SJSA1 (cell line): ENCODE measurements around the gene HTT. TPM values are rescaled to one million over a fixed set of nuclear protein-coding genes. Genes with fewer than 3 reads are reported as not detected.

Experiments
- DNase-seq, 2 experiments: peaks; one replicate each; pipeline ENCODE4 v3.0.0-alpha.2; 2015 to 2020; ENCODE audit warnings: low spot score in 2 of 2, low read depth in 1 of 2
- H3K27ac ChIP-seq: fragments of 250-450 bp; sonication (Bioruptor Pico); 2 replicates; pipeline ENCODE4 v1.5.1; 2020; ENCODE audit warnings: mild to moderate bottlenecking, moderate library complexity
- H3K27me3 ChIP-seq: fragments of 250-450 bp; sonication (Bioruptor Pico); replicated peaks from 2 replicates; pipeline ENCODE4 v1.5.1; 2020; ENCODE audit warnings: mild to moderate bottlenecking, moderate library complexity
- H3K36me3 ChIP-seq: fragments of 250-450 bp; sonication (Bioruptor Pico); 2 replicates; pipeline ENCODE4 v1.5.1; 2020; ENCODE audit warnings: mild to moderate bottlenecking
- H3K4me1 ChIP-seq: fragments of 250-450 bp; sonication (Bioruptor Pico); replicated peaks from 2 replicates; pipeline ENCODE4 v1.6.1; 2021; ENCODE audit warnings: mild to moderate bottlenecking
- H3K4me3 ChIP-seq: fragments of 250-450 bp; sonication (Bioruptor Pico); 2 replicates; pipeline ENCODE4 v1.5.1; 2020; ENCODE audit warnings: mild to moderate bottlenecking
- H3K9me3 ChIP-seq: fragments of 250-450 bp; sonication (Bioruptor Pico); replicated peaks from 2 replicates; pipeline ENCODE4 v1.5.1; 2020; ENCODE audit warnings: mild to moderate bottlenecking
- total RNA-seq: library from RNA; depleted of rRNA; stranded (reverse); fragments of >200 nt; shearing (Covaris generic); gene quantifications from 2 replicates; pipeline ENCODE4 v1.2.3, GENCODE V29; 2014

HTT gene
- total RNA-seq, 1 experiment from 2014 or later = 12.6 TPM

DNA sequence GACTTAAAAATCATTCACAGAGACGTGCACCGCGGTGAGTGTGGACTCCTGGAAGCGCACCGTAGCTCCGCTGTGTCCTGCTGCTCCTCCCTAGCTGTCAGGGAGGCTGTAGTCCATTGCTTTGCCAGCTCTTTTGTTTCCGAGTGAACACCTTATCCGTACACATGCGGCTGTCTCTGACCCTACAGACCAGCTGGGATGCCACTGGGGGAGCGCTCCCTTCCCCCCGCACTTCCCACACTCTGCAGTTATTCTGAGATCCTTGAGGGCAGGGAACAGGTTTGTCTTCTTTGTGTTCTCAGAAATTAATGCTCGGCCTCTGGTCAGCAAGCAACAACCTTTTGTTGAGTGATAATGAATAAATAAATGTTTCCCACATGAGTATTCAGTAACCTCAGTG is 140.8 kb downstream of the HTT start:
- peaks cover 3% of the 10 kb centered on the region; the same call in 1 of the 2 replicates for H3K36me3 ChIP-seq
- no peak for DNase-seq
- H3K4me3 ChIP-seq = no peak overlapping the region
- H3K27ac ChIP-seq = no peak overlapping the region
- no peaks in the 10 kb centered on the region for H3K9me3 ChIP-seq
- H3K27me3 ChIP-seq = no peaks in the 10 kb centered on the region
- no peaks in the 10 kb centered on the region for H3K4me1 ChIP-seq

DNA sequence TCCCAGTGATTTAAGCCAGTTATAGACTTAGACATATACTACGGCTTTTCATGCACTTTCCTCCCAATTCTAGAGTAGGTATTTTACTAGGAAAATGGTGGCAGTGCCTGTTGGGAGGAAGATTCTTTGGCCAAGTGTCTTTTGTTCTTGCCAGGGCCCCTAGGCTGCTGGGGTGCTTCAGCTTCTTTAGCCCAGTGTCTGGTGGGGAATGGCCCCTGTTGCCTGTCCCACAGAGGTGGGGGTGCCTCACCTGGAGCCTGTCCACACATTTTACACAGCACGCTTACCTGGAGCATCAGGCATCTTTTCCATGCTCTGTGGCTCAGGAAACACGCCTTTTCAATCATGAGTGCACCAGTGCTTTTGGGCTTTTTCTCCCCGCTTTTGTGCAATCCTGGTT is 141.3 kb downstream of the HTT start:
- Histone ChIP-seq H3K36me3 (peaks cover 3% of the 10 kb centered on the region; the same call in 1 of the 2 replicates), H3K4me1 (no peaks in the 10 kb centered on the region), H3K9me3 (no peaks in the 10 kb centered on the region)

DNA sequence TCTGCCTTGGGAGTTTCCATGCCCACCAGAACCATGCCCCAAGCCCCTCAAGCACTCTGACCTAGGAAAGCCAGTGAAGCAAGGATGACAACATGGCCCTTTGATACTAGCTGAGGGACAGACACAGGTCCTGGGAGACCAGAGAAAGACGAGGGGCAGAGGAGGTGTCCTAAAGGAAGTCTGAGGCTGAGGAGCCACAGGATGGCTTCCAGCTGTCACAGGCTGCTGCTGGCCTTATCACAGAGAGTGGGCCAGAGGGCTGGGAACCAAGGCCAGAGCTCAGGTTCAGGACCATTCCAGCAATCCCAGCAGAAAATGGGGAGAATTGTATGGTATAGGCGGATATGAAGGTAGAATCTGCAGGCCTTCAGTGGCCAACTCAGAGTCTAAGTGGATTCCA is 142.8 kb downstream of the HTT start:
- Histone ChIP-seq H3K9me3 (no peaks in the 10 kb centered on the region), H3K36me3 (peaks cover 3% of the 10 kb centered on the region; the same call in 1 of the 2 replicates), H3K4me1 (no peaks in the 10 kb centered on the region), H3K4me3 (no peak overlapping the region), H3K27ac (no peak overlapping the region), H3K27me3 (no peaks in the 10 kb centered on the region)
- no peak for DNase-seq

More for the DNA sequence above, 141.3 kb downstream of the HTT start:
- Histone ChIP-seq H3K27ac (no peak overlapping the region), H3K27me3 (no peaks in the 10 kb centered on the region), H3K4me3 (no peak overlapping the region)
- DNase-seq = no peak

DNA sequence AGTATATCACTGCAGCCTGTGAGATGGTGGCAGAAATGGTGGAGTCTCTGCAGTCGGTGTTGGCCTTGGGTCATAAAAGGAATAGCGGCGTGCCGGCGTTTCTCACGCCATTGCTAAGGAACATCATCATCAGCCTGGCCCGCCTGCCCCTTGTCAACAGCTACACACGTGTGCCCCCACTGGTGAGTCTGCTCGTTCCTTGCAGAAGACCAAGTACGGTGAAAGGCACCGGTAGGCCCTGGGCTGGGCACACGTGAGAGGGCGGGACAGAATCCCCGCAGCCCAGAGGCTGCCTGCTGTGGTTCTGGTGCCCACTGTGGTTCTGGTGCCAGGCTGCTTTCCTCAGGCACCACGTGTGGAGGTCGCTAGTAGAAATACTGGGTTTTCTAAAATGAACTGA is 143.3 kb downstream of the HTT start:
- H3K9me3 ChIP-seq = no peaks in the 10 kb centered on the region
- DNase-seq = no peak
- H3K27ac ChIP-seq = no peak overlapping the region
- no peaks in the 10 kb centered on the region for H3K27me3 ChIP-seq
- H3K4me1 ChIP-seq = no peaks in the 10 kb centered on the region
- peaks cover 3% of the 10 kb centered on the region; the same call in 1 of the 2 replicates for H3K36me3 ChIP-seq
- no peak overlapping the region for H3K4me3 ChIP-seq

DNA sequence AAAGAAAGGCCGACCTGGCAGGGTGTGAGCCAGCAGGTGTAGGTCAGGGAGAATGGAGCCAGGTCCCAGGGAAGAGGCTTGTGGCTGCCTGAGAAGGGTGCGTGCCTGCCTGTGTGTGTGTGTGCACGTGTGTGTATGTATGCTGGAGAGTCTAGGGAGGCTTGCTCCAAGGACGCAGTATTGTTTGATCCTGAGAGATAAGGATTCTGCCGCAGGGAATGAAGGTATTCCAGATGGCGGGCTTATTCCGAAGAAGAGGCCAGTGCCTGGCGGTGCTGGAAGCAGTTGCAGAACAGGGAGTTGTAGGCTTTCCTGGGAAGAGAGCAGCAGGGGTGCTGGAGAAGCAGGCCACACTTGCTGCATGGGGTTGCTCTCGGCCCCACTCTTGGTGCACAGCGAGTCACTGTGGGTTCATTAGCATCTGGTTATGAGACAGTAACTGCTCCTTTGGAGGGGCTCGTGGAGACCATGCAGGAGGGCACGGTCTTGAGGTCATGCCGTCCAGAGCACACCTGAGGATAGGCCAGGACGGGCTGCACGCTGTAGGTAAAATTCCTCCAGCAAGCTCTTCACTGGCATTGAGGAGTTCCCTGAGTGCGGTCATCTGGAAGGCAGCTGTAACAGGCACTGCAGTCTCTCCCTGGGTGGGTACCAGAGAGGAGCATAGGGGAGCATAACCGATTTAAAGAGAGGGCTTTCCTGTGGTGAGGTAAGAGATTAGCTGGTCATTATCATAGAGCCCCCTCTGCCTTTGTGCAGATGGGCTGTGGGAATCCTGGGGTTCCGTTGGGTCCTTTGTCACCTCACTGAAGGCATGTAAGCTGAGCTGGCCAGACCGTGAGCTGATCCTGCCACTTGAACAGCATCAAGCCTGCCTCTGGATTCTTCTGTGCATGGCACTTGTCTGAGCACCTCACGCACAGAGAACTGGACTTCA is 144.6 kb downstream of the HTT start:
- no peaks in the 10 kb centered on the region for H3K9me3 ChIP-seq
- H3K36me3 ChIP-seq = peaks cover 3% of the 10 kb centered on the region; the same call in 1 of the 2 replicates
- no peaks in the 10 kb centered on the region for H3K4me1 ChIP-seq
- no peak for DNase-seq
- no peak overlapping the region for H3K27ac ChIP-seq
- no peaks in the 10 kb centered on the region for H3K27me3 ChIP-seq
- H3K4me3 ChIP-seq = no peak overlapping the region

DNA sequence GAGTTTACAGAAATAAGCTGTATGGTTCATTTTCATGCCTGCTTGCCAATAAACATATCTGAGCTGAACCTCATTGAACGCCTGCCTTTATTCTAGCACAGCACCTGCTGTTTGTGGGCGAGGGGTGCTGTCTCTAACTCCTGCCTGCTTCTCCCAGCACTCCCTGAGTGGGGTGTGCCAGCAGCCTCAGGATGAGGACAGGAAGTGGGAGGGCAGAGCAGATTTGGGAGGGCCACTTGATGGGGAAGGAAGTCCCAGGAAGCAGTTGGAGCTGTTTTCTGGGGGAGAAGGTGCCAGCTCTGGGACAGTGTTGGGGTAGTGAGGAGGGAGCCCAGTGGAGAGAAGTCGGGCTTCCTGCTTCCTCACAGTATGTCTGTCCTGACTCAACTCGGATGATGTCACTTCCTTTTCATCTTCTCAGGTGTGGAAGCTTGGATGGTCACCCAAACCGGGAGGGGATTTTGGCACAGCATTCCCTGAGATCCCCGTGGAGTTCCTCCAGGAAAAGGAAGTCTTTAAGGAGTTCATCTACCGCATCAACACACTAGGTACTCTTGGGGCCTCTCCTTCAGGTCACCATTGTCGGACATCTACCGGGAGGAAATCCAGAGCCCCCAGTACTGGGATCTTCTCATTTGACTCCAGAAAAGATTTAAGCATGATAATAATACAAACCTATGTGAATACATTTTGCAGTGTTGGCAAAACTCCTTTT is 145.4 kb downstream of the HTT start:
- Histone ChIP-seq H3K36me3 (peaks cover 3% of the 10 kb centered on the region; the same call in 1 of the 2 replicates), H3K9me3 (no peaks in the 10 kb centered on the region), H3K27me3 (no peaks in the 10 kb centered on the region), H3K27ac (no peak overlapping the region), H3K4me3 (no peak overlapping the region), H3K4me1 (no peaks in the 10 kb centered on the region)
- no peak for DNase-seq

DNA sequence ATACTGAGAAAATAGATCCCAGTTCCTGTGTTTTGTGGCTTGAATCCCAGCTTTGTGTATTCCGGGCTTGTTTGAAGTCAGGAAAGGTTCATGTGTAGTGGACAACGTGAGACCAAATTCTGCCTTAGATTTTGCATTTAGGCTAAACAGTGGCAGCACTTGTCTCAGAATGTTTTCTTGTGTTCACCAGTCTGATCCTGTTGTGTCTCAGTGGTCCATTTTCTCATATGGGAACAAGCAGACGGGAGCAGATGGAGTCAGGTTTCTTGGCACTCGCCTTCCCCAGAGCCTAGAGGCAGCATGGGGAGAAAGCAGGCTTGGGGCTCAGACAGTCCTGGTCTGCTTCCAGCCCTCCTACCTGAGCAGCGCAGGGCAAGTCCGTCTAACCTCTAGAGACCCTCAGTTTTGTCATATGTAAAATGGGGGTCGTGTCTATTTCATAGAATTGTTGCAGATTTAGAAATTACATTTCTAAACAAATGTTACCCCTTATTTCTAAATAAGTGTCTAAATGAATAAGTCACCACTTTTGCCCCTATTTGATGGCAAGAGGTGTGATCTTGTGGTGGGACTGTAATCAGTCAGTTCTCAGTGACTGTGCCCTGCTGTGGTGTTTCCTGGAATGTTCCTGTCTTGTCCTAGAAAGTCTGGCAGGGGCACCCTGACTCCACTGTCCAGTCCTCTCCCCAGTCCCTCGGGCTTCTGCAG is 146.1 kb downstream of the HTT start:
- peaks cover 3% of the 10 kb centered on the region; the same call in 1 of the 2 replicates for H3K36me3 ChIP-seq

DNA sequence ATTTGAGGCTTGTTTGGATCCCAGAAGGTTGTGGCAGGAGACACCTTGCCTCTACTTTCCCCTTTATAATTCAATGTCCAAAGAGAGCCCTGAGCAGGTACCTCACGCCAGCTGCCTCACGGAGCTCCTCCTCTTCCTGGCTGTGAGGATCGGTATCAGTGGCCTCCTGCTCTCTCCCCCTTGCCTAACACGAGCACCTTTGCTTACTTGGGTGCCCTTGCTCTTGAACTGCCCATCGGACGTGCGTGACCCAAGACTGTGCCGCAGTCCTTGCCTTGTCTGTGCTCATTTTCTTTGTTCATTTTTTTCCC is 146.7 kb downstream of the HTT start:
- peaks cover 3% of the 10 kb centered on the region; the same call in 1 of the 2 replicates for H3K36me3 ChIP-seq
- no peak for DNase-seq

More for the DNA sequence above, 146.1 kb downstream of the HTT start:
- peaks cover 4% of the 10 kb centered on the region; the same call in 1 of the 2 replicates for H3K4me1 ChIP-seq
- no peak for DNase-seq
- H3K4me3 ChIP-seq = no peak overlapping the region
- H3K27me3 ChIP-seq = no peaks in the 10 kb centered on the region
- H3K9me3 ChIP-seq = no peaks in the 10 kb centered on the region
- H3K27ac ChIP-seq = no peak overlapping the region

DNA sequence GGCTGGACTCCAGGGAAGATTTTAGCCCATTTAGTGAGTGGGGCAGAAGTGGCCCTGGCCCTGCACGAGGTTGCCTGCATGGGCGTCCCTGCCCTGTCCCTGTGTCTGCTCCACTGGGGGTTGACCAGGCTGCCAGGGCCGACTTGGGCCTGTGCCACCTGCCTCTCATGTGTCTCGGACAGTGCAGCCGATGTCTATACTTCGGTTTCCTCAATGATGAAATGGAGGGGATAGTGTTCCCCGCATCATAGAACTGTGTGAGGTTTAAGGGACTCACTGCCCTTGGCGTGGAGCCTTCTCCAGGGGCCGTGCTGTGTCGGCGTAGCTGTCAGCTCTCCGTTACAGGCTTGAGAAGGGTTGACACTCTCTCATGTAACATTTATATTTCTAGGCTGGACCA is 147.5 kb downstream of the HTT start:
- Histone ChIP-seq H3K27me3 (no peaks in the 10 kb centered on the region), H3K27ac (no peak overlapping the region), H3K36me3 (peaks cover 3% of the 10 kb centered on the region; the same call in 1 of the 2 replicates), H3K9me3 (no peaks in the 10 kb centered on the region), H3K4me3 (no peak overlapping the region), H3K4me1 (peaks cover 7% of the 10 kb centered on the region)
- DNase-seq = no peak

More for the DNA sequence above, 146.7 kb downstream of the HTT start:
- Histone ChIP-seq H3K4me3 (no peak overlapping the region), H3K4me1 (peaks cover 7% of the 10 kb centered on the region), H3K27me3 (no peaks in the 10 kb centered on the region), H3K27ac (no peak overlapping the region), H3K9me3 (no peaks in the 10 kb centered on the region)

DNA sequence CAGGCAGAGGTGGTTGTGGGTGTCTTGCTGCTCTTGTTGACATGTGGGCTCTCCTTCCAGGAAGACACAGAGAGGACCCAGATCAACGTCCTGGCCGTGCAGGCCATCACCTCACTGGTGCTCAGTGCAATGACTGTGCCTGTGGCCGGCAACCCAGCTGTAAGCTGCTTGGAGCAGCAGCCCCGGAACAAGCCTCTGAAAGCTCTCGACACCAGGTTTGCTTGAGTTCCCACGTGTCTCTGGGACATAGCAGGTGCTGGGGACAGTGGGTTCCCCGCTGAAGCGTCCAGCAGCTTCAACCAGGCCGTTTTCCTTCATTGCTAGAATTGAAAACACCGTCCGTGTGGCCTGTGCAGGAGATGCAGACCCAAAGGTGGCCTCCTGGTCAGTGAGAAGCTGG is 148.9 kb downstream of the HTT start:
- H3K9me3 ChIP-seq = no peaks in the 10 kb centered on the region
- H3K27ac ChIP-seq = no peak overlapping the region
- DNase-seq = no peak
- H3K4me3 ChIP-seq = no peak overlapping the region
- H3K27me3 ChIP-seq = no peaks in the 10 kb centered on the region
- H3K4me1 ChIP-seq = peaks cover 7% of the 10 kb centered on the region
- peaks cover 3% of the 10 kb centered on the region; the same call in 1 of the 2 replicates for H3K36me3 ChIP-seq

DNA sequence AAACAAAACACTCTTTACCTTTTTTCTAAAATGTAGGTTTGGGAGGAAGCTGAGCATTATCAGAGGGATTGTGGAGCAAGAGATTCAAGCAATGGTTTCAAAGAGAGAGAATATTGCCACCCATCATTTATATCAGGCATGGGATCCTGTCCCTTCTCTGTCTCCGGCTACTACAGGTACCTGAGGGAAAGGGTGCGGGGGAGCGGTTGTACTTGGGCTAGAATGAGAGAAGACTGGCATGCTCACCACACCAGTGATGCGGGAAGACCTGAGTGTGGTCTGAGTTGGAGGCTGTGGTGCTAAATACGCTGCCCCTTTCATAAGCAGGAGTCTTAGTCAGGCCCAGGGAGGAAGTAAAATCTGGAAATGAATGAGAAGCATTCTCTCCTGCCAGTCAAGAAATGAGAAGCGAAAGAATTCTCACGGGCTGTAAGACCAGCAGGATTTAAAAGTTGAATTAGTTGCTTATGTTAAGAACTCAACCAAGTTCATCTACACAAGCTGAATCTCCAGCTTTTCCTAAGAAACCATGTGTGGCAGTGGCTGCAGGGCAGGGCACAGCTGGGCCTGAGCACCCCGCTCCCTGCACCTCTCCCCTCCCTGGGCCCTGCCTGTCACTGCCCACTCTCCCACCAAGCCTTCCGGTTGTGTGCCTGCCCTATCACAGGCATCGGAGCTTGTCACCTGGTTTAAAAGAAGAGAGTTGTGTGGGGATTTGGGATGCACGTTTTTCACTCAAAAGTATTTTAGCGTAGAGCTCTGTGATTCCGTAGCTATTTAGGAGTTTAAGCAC is 149.7 kb downstream of the HTT start:
- no peaks in the 10 kb centered on the region for H3K9me3 ChIP-seq
- H3K27me3 ChIP-seq = no peaks in the 10 kb centered on the region
- H3K36me3 ChIP-seq = peaks cover 4% of the 10 kb centered on the region
- no peak overlapping the region for H3K4me3 ChIP-seq
- DNase-seq = no peak
- peaks cover 7% of the 10 kb centered on the region for H3K4me1 ChIP-seq
- no peak overlapping the region for H3K27ac ChIP-seq

DNA sequence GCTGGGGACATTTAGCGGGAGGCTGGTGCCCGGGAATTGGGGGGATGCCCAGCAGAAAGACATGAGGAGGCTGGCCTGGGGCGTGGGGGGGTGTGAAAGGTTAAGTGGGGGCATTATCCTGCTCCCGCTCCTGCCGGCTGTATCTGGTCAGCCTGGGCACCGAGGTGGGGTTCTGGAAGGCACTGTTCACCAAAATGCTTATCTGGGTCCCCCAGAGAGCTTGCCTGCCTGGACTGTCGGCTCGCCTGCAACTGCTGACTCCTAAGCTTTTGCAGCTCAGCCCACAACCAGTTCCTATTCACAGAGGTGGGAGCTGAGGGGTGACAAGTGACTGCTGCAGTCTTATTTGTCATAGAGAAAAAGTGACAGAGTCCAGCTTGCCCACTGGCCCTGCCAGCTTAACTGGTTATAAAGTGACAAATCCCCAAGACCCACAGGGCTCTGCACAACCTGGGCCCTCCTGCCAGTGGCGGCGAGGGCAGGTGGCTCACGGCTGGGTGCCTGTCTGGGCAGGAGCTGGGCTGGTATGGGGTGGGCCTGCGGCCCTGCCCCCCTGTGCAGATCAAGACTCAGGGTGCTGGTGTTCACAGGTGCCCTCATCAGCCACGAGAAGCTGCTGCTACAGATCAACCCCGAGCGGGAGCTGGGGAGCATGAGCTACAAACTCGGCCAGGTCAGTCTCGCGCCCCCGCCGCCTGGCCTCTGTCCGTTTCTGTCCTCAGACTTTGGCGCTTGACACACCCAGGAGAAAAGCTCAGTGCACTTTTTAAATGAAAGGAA is 150.8 kb downstream of the HTT start:
- DNase-seq = no peak
- Histone ChIP-seq H3K36me3 (peaks cover 11% of the 10 kb centered on the region), H3K4me3 (no peak overlapping the region), H3K4me1 (peaks cover 7% of the 10 kb centered on the region), H3K27me3 (no peaks in the 10 kb centered on the region), H3K9me3 (no peaks in the 10 kb centered on the region), H3K27ac (no peak overlapping the region)
